HG03097 (cell line): ENCODE results near the gene IFIT2.
"Not testable (repeated sequence)": the region's sequence is repeated elsewhere in the genome, so short reads cannot be mapped to it uniquely, and the experiment has no call there.

Source experiments
- ATAC-seq: cut with Tn5 transposase; IDR thresholded peaks from one replicate; pipeline ENCODE4 v1.9.1; 2021; ENCODE audit not compliant: unreplicated experiment, low FRiP score

The IFIT2 gene

GRCh38 chr10:89279421-89279869, 22.4 kb upstream of the IFIT2 start:
- no peak for ATAC-seq

DNA sequence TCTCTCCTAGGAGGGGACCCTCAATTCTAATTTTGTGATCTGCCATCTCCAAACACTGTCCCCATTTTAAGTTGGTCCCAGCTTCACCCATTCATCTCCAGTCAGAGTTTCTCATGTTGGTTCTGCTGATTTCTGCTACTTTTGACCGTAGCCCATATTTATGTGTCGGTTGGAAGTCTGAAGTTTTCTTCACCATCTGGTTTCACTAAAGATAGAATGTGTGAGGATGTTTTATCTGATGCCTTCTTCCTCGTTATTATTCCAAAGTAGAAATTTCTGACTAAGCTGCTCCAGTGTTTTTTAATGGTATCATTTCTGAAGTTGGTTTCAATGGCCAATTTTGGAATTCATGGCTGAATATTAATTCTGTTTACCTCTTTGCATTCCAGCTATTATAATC, 21.3 kb upstream of the IFIT2 start:
- no peak for ATAC-seq

- ATAC-seq = no peak
Measured at GRCh38 chr10:89281606-89282395, 20.0 kb upstream of the IFIT2 start.

GRCh38 chr10:89283025-89283935, 18.6 kb upstream of the IFIT2 start:
- ATAC-seq = no peak

GRCh38 chr10:89283936-89284475, 17.8 kb upstream of the IFIT2 start:
- no peak for ATAC-seq

DNA sequence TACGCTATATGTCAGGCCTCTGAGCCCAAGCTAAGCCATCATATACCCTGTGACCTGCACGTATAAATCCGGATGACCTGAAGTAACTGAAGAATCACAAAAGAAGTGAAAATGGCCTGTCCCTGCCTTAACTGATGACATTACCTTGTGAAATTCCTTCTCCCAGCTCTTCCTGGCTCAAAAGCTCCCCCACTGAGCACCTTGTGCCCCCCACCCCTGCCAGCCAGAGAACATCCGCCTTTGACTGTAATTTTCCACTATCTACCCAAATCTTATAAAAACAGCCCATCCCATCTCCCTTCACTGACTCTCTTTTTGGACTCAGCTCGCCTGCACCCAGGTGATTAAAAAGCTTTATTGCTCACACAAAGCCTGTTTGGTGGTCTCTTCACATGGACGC, 17.1 kb upstream of the IFIT2 start:
- not testable (repeated sequence) for ATAC-seq

- not testable (repeated sequence) for ATAC-seq
Measured at GRCh38 chr10:89285303-89285702, 16.5 kb upstream of the IFIT2 start.

- ATAC-seq = no peak
Measured at GRCh38 chr10:89294721-89295239, 7.1 kb upstream of the IFIT2 start.

DNA sequence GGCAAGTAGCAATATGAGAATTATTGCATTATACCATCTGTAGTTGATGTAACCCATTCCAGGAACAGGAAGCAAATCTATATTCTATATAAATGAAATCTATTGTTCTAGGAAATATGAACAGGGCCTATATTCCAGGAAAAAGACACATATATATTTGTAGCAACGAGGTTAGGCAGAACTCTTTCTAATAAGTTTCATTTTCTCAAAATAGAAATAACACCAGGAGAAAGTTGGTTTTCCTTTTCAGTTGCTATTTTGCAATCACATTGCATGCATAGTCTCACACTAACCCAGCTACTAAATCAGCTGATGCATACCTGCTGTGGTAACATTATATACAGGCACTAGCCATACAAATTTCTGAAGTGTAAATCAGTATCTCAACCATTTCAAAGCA, 6.2 kb upstream of the IFIT2 start:
- ATAC-seq = no peak

DNA sequence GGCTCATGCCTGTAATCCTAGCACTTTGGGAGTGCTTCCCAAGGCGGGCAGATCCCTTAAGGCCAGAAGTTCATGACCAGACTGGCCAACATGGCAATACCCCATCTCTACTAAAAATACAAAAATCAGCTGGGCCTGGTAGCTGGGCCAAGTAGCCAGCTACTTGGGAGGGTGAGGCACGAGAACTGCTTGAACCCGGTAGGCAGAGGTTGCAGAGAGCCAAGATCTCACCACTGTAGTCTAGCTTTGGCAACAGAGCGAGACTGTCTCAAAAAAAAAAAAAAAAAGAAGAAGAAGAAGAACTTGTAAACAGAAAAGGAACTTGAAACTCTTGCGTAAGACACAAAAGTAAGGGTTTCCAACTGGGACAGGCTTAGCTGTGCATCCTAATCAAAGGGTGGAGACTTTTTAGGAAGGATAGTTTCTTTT, 5.6 kb upstream of the IFIT2 start:
- ATAC-seq = no peak

DNA sequence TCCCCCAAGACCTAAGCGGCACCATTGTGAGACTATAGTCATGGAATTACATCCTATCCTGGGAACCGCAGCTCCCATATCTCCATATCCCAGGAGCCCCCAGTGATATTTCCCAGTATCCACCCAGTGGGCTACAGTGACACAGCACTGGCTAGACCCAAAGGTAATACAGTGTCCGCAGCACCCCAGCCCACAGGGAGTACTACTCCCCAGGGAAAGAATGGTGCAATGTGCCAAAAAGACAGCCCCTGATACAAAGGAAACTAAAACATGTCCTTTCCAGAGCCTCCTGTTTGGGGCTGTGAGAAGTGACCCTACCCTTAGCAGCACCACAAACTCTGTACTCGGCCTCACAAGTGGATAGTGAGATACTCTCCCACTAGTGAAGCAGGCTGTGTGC, 4.5 kb upstream of the IFIT2 start:
- no peak for ATAC-seq

GRCh38 chr10:89297791-89298190, 4.1 kb upstream of the IFIT2 start:
- no peak for ATAC-seq

DNA sequence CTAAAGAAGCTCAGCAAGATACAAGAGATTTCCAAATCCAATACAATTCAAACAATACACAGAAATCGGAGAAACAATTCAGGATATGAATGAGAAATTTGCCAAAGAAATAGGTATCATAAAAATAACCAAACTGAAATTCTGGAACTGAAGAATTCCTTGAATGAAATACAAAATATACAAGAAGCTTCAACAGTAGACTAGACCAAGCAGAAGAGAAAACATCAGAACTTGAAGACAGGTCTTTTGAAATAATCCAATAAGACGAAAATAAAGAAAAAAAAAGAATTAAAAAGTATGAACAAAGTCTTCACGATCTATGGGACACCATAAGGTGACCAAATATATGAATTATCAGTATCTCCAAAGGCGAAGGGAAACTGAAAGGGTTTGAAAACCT, 2.8 kb upstream of the IFIT2 start:
- ATAC-seq = no peak

DNA sequence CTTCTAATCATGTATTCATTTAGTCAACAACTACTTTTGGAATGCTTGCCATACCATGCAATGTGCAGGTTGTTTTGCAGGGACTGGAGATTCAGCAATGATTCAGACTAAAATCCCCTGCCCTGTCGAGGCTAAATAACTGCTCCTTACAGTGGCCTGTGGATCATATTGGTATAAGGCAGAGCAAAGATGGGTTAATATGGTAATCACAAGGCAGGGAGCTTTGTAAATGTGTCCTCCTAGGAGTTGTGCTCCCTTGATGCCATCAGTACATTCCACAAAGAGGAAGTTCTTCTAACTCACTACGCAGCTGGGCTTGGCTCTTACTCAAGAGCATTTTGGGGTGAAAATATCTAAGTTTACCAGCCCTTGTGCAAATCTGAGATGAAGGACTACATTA, 614 bp upstream of the IFIT2 start:
- ATAC-seq = no peak

DNA sequence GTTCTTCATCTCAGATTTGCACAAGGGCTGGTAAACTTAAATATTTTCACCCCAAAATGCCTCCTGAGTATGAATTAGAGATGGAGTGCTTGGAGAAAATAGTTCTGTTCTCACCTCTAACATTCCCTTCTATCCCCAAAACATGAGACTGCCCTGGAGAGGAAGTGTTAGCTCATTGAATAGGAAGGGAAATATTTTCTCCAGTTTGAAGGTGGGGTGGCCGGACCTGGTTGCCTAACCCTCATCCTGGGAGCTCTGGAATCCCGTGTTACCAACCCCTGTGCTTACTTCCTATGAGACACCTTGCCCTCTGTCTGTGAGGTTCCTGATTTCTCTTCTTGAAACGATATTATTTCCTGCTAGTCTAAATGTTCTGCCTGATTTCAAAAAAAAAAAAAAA, 779 bp downstream of the IFIT2 start:
- ATAC-seq = no peak

DNA sequence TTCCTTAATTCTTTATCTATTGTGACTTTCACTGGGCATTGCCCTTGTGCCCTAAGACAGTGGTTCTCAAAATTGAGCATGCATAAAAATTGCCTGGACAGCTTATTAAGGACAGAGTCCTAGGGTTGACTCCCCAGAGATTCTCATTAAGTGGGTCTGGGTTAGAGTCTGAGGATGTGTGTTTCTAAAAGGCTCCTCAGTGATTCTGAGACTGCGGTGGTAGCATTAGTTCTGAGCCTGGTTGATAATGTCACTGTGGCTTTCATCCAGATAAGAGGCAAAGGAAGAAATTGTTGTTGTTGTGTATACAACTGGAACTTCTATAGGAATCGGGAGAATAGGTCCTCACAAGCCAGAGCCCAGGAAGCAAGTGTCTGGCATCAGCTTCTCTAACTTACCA, 1.3 kb downstream of the IFIT2 start:
- ATAC-seq = no peak

DNA sequence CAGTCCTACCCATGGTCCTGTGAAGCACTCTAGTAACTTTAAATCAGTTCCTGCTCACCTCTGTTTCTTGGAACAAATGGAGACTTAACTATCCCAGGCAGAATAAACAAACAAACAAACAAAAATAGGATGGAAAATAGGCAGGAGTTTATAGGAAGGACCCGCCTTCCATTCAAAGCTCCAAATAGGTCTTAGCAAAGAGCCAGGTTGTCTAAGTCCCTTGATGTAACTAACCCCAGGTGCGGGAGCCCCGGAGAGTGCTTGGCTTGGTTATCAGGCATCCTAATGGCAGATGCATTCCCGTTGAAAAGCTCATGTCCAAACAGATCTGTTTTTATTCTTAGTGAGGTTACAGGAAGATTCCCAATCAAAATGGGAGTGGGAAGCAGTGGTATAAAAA, 2.2 kb downstream of the IFIT2 start:
- ATAC-seq = no peak

DNA sequence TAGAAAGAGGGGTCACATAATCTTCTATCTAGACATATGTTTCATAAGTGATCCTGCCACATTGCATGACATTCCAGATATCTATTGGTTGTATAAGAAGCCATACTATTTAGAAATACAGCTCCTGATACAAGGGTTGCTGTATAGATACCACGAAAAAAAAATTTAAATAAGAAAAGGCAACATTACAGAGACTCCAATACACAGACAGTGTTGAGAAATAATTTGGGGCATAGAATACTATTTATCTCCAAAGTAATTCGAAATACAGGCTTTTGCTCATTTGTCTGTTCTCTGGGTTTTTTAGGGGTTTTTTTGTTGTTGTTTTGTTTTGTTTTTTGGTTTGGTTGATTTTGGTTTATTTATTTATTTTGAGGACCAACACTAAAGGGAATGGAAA, 2.6 kb downstream of the IFIT2 start:
- ATAC-seq = no peak

- ATAC-seq = no peak
Measured at GRCh38 chr10:89304925-89305324, 3.1 kb downstream of the IFIT2 start.

DNA sequence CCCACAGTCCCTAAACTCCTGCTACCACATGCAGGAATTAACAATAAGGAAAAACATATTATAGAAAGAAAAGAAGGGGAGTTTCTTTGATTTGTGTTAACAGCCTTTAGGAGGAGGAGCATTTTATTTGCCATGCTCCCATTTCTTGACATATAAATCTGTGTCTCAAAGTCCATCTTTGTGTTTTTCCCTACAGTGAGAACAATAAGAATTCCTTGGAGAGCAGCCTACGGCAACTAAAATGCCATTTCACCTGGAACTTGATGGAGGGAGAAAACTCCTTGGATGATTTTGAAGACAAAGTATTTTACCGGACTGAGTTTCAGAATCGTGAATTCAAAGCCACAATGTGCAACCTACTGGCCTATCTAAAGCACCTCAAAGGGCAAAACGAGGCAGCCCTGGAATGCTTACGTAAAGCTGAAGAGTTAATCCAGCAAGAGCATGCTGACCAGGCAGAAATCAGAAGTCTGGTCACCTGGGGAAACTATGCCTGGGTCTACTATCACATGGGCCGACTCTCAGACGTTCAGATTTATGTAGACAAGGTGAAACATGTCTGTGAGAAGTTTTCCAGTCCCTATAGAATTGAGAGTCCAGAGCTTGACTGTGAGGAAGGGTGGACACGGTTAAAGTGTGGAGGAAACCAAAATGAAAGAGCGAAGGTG, 4.1 kb downstream of the IFIT2 start:
- ATAC-seq = no peak
